GM19239 (cell line): ENCODE data around the gene IP6K3.

ENCODE experiments used
- DNase-seq: peaks from one replicate; pipeline ENCODE4 v3.0.0; 2011; ENCODE audit warnings: low spot score; ENCODE audit not compliant: insufficient read length
- FAIRE-seq: peaks from 2 replicates; lab custom pipeline; 2011; peaks lifted over from hg19 to GRCh38; lab: Jason Lieb, UNC

The IP6K3 gene

GRCh38 chr6:33726696-33727095 lies 20.0 kb downstream of the IP6K3 start:
- DNase-seq = no peak
- no peak for FAIRE-seq

- FAIRE-seq = no peak
Measured at GRCh38 chr6:33725891-33726673, 20.6 kb downstream of the IP6K3 start.

GRCh38 chr6:33725222-33725621 lies 21.5 kb downstream of the IP6K3 start:
- DNase-seq (no peak), FAIRE-seq (no peak)

More at GRCh38 chr6:33725891-33726673, 20.6 kb downstream of the IP6K3 start:
- DNase-seq = no peak

- FAIRE-seq (no peak), DNase-seq (no peak)
Measured at GRCh38 chr6:33724102-33725023, 22.3 kb downstream of the IP6K3 start.

GRCh38 chr6:33723371-33724085 lies 23.2 kb downstream of the IP6K3 start:
- no peak for DNase-seq

GRCh38 chr6:33722103-33722623 lies 24.5 kb downstream of the IP6K3 start:
- FAIRE-seq = no peak
- DNase-seq = no peak

More at GRCh38 chr6:33723371-33724085, 23.2 kb downstream of the IP6K3 start:
- FAIRE-seq = no peak

- no peak for DNase-seq
Measured at GRCh38 chr6:33721508-33721907, 25.2 kb downstream of the IP6K3 start.

GRCh38 chr6:33720998-33721397 lies 25.7 kb downstream of the IP6K3 start:
- DNase-seq (no peak), FAIRE-seq (no peak)

More at GRCh38 chr6:33721508-33721907, 25.2 kb downstream of the IP6K3 start:
- no peak for FAIRE-seq

GRCh38 chr6:33719326-33719987 lies 27.2 kb downstream of the IP6K3 start:
- FAIRE-seq (no peak), DNase-seq (no peak)

GRCh38 chr6:33718713-33719112 lies 28.0 kb downstream of the IP6K3 start:
- DNase-seq = no peak
- no peak for FAIRE-seq

GRCh38 chr6:33717934-33718455 lies 28.7 kb downstream of the IP6K3 start:
- DNase-seq = no peak
- no peak for FAIRE-seq

GRCh38 chr6:33716890-33717632 lies 29.6 kb downstream of the IP6K3 start:
- DNase-seq = no peak

GRCh38 chr6:33716379-33716778 lies 30.3 kb downstream of the IP6K3 start:
- FAIRE-seq = no peak
- no peak for DNase-seq

More at GRCh38 chr6:33716890-33717632, 29.6 kb downstream of the IP6K3 start:
- no peak for FAIRE-seq

GRCh38 chr6:33714385-33715040 lies 32.2 kb downstream of the IP6K3 start:
- FAIRE-seq = no peak
- no peak for DNase-seq

- DNase-seq = no peak
- FAIRE-seq = no peak
Measured at GRCh38 chr6:33713786-33714185, 32.9 kb downstream of the IP6K3 start.

GRCh38 chr6:33712914-33713313 lies 33.8 kb downstream of the IP6K3 start:
- DNase-seq (no peak), FAIRE-seq (no peak)

GRCh38 chr6:33711140-33712129 lies 35.3 kb downstream of the IP6K3 start, which contains the start of gene UQCC2:
UQCC2 (minus strand) TSS chr6:33711700; CDS start chr6:33711686, 14 bp downstream.
- FAIRE-seq (peak; percentile 95), DNase-seq (peak; percentile 89)
